ENCODE measurements around the gene DCP2.

DNA sequence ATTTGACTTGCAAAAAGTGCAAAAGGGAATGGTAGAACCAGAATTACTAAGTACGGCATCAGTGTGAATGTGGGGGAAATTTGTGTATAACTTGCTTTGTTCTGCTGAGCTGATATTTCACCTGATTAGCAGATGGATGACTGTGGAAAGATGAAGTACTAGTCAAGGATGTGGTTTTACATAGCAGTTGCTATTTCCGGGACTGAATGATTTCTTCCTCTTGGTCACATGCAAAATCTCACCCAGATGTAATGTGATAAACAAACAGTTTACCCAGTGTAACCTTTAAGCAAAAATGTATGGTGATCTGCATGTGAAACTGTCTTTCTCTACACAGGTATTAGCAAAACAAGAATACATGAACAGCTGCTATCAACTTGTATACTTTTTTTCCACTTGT lies 46.1 kb downstream of the DCP2 start:
- TF ChIP-seq KAT7 (CRISPR knock-in tag; IDR thresholded peaks at IDR 0.05; ENCODE audit: borderline replicate concordance), result no peak
- TF ChIP-seq, protein P1, sequence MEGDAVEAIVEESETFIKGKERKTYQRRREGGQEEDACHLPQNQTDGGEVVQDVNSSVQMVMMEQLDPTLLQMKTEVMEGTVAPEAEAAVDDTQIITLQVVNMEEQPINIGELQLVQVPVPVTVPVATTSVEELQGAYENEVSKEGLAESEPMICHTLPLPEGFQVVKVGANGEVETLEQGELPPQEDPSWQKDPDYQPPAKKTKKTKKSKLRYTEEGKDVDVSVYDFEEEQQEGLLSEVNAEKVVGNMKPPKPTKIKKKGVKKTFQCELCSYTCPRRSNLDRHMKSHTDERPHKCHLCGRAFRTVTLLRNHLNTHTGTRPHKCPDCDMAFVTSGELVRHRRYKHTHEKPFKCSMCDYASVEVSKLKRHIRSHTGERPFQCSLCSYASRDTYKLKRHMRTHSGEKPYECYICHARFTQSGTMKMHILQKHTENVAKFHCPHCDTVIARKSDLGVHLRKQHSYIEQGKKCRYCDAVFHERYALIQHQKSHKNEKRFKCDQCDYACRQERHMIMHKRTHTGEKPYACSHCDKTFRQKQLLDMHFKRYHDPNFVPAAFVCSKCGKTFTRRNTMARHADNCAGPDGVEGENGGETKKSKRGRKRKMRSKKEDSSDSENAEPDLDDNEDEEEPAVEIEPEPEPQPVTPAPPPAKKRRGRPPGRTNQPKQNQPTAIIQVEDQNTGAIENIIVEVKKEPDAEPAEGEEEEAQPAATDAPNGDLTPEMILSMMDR (IDR thresholded peaks at IDR 0.05), result no peak
- TF ChIP-seq ZNF232 (CRISPR knock-in tag; IDR thresholded peaks at IDR 0.05), result no peak
- TF ChIP-seq, protein P2, sequence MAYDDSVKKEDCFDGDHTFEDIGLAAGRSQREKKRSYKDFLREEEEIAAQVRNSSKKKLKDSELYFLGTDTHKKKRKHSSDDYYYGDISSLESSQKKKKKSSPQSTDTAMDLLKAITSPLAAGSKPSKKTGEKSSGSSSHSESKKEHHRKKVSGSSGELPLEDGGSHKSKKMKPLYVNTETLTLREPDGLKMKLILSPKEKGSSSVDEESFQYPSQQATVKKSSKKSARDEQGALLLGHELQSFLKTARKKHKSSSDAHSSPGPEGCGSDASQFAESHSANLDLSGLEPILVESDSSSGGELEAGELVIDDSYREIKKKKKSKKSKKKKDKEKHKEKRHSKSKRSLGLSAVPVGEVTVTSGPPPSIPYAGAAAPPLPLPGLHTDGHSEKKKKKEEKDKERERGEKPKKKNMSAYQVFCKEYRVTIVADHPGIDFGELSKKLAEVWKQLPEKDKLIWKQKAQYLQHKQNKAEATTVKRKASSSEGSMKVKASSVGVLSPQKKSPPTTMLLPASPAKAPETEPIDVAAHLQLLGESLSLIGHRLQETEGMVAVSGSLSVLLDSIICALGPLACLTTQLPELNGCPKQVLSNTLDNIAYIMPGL (CRISPR knock-in tag; IDR thresholded peaks at IDR 0.05), result no peak
- TF ChIP-seq MXD4 (CRISPR knock-in tag; IDR thresholded peaks at IDR 0.05; ENCODE audit: borderline replicate concordance), result no peak
- no peak for TF ChIP-seq IRF2 (CRISPR knock-in tag; IDR thresholded peaks at IDR 0.05; ENCODE audit: borderline replicate concordance, low read depth)
- no peak for TF ChIP-seq ZNF263 (CRISPR knock-in tag; IDR thresholded peaks at IDR 0.05; ENCODE audit: low read depth)
- TF ChIP-seq, protein P3, sequence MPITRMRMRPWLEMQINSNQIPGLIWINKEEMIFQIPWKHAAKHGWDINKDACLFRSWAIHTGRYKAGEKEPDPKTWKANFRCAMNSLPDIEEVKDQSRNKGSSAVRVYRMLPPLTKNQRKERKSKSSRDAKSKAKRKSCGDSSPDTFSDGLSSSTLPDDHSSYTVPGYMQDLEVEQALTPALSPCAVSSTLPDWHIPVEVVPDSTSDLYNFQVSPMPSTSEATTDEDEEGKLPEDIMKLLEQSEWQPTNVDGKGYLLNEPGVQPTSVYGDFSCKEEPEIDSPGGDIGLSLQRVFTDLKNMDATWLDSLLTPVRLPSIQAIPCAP (CRISPR knock-in tag; IDR thresholded peaks at IDR 0.05), result no peak
- no peak for TF ChIP-seq FOXJ3 (CRISPR knock-in tag; IDR thresholded peaks at IDR 0.05; ENCODE audit: borderline replicate concordance)
- TF ChIP-seq TEAD4 (CRISPR knock-in tag; IDR thresholded peaks at IDR 0.05), result no peak

Data from WTC11 (cell line).